ENCODE results near the gene G6PC3.
"Not testable (repeated sequence)": the region's sequence is repeated elsewhere in the genome, so short reads cannot be mapped to it uniquely, and the experiment has no call there.

Gene G6PC3

DNA sequence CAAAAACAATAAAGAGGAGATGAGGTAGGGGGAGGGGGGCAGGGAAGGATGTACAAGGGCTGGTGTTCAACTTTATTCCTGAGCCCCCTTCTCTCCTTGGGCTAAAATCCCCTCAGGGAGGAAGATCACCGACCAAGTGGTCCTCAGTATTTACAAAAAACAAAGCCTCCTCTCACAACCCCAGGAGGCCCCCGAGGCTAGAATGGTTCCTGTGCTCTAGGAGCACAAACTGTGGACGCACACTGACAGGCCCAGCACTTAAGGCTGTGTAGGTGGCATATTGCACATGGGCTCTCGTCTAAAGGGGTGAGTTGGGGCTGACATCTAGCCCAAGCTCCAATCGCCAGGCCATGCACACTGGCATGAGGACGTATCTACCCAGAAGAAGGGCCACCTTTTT lies 31.3 kb downstream of the G6PC3 start:
- H3K4me1 ChIP-seq (ENCODE audit: control insufficient read depth, low read depth, low read length); H3K27ac ChIP-seq (ENCODE audit: low read length): not testable (repeated sequence)

DNA sequence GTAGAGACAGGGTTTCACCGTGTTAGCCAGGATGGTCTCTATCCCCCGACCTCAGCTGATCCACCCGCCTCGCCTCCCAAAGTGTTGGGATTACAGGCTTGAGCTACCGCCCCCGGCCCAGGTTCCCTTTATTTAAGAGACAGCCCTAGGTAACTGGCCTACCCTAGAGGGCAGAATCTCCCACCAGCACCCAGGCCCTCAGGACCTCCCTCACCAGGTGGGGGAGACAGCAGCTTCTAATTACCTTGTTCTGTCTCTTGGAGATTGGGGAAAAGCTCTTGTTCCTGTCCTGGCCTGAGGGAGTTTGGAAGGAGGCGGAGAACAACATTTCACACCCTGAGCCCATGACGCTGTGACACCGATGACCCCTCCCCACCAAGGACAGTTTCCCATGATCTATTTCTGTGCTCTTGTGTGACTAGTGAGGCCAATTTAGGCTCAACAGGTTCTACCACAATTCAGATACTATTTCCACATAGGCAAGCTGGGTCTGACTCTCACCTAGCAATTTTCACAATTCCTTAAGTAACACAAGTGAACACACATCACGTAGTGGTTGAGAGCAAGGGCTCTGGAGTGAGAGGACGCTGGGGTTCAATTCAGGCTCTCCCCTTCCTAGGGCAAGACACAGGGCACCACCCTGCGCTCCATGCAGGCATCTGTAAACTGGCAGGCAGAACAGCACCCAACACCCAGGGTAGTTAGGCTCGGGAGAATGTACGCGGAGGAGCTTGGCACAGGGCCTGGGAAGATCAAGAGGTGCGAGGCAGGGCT lies 32.5 kb downstream of the G6PC3 start:
- Histone ChIP-seq H3K27ac (ENCODE audit: low read length) (no peak overlapping the region), H3K9ac (ENCODE audit: low read length) (no peak overlapping the region), H3K4me3 (ENCODE audit: low read length) (no peak overlapping the region), H3K4me1 (ENCODE audit: control insufficient read depth, low read depth, low read length) (peaks cover 4% of the 10 kb centered on the region), H3K9me3 (ENCODE audit: control insufficient read depth, low read depth, low read length) (no peaks in the 10 kb centered on the region), H3K36me3 (ENCODE audit: control insufficient read depth, low read depth, low read length) (no peaks in the 10 kb centered on the region), H3K27me3 (ENCODE audit: control insufficient read depth, insufficient read depth, low read length) (no peaks in the 10 kb centered on the region)

More for the DNA sequence above, 31.3 kb downstream of the G6PC3 start:
- not testable (repeated sequence) for H3K36me3 ChIP-seq (ENCODE audit: control insufficient read depth, low read depth, low read length); H3K4me3 ChIP-seq (ENCODE audit: low read length); H3K9me3 ChIP-seq (ENCODE audit: control insufficient read depth, low read depth, low read length); H3K9ac ChIP-seq (ENCODE audit: low read length); H3K27me3 ChIP-seq (ENCODE audit: control insufficient read depth, insufficient read depth, low read length)

DNA sequence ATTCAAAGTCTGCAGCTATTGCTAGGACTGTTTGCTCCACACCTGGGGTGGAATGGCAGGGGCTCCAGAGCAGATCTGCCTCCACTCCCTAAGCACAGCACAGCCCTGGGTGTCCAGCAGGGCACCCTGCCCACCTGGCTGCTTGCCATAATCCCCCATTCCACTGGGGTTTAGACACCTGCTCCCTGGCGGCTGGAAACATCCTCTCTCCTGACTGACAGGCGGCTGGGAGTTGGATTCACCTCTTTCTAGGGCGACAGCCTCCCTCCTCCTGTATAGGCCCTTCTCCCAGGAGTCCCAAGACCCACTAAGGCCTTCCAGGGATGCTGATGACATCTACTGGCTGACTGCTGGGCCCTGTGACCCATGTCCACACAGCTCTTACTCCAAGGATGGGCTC lies 34.9 kb downstream of the G6PC3 start:
- Histone ChIP-seq H3K4me1 (ENCODE audit: control insufficient read depth, low read depth, low read length) (peaks cover 6% of the 10 kb centered on the region), H3K9ac (ENCODE audit: low read length) (no peak overlapping the region), H3K27me3 (ENCODE audit: control insufficient read depth, insufficient read depth, low read length) (no peaks in the 10 kb centered on the region), H3K27ac (ENCODE audit: low read length) (no peak overlapping the region), H3K4me3 (ENCODE audit: low read length) (no peak overlapping the region), H3K36me3 (ENCODE audit: control insufficient read depth, low read depth, low read length) (no peaks in the 10 kb centered on the region), H3K9me3 (ENCODE audit: control insufficient read depth, low read depth, low read length) (no peaks in the 10 kb centered on the region)

DNA sequence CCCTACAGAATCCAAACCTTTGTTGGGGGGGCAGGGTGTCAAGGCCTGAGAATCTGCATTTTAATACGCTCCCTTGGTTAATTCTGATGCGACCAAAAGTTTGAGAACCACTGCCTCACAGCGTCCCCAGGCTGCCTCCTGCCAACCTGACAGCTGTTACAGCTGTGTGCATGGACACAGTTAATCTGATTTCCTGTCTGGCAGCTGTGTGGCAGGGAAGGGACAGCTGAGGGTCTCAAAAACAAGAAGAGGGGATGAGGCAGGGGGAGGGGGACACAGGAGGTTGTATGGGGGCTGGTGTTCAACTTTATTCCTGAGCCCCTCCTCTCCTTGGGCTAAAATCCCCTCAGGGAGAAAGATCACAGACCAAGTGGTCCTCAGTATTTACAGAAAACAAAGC lies 35.4 kb downstream of the G6PC3 start:
- H3K4me1 ChIP-seq (ENCODE audit: control insufficient read depth, low read depth, low read length) = peaks cover 9% of the 10 kb centered on the region
- H3K27me3 ChIP-seq (ENCODE audit: control insufficient read depth, insufficient read depth, low read length) = no peaks in the 10 kb centered on the region
- no peaks in the 10 kb centered on the region for H3K36me3 ChIP-seq (ENCODE audit: control insufficient read depth, low read depth, low read length)
- no peak overlapping the region for H3K27ac ChIP-seq (ENCODE audit: low read length)
- H3K4me3 ChIP-seq (ENCODE audit: low read length) = no peak overlapping the region
- no peak overlapping the region for H3K9ac ChIP-seq (ENCODE audit: low read length)
- no peaks in the 10 kb centered on the region for H3K9me3 ChIP-seq (ENCODE audit: control insufficient read depth, low read depth, low read length)

DNA sequence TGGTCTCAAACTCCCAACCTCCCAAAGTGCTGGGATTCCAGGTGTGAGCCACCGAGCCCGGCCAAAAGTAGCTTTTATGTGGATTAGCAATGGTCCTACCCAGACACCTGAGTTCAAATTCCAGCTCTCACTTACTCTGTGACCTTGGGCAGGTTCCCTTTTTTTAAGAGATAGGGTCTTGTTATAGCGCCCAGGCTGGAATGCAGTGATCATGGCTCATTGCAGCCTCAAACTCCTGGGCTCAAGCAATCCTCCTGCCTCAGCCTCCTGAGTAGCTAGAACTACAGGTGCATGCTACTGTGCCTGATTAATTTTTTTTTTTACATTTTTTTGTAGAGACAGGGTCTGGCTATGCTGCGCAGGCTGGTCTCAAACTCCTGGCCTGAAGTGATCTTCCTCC lies 36.3 kb downstream of the G6PC3 start:
- Histone ChIP-seq H3K27ac (ENCODE audit: low read length) (no peak overlapping the region), H3K36me3 (ENCODE audit: control insufficient read depth, low read depth, low read length) (no peaks in the 10 kb centered on the region), H3K9ac (ENCODE audit: low read length) (no peak overlapping the region), H3K4me1 (ENCODE audit: control insufficient read depth, low read depth, low read length) (peaks cover 14% of the 10 kb centered on the region), H3K27me3 (ENCODE audit: control insufficient read depth, insufficient read depth, low read length) (no peaks in the 10 kb centered on the region), H3K4me3 (ENCODE audit: low read length) (no peak overlapping the region), H3K9me3 (ENCODE audit: control insufficient read depth, low read depth, low read length) (no peaks in the 10 kb centered on the region)

DNA sequence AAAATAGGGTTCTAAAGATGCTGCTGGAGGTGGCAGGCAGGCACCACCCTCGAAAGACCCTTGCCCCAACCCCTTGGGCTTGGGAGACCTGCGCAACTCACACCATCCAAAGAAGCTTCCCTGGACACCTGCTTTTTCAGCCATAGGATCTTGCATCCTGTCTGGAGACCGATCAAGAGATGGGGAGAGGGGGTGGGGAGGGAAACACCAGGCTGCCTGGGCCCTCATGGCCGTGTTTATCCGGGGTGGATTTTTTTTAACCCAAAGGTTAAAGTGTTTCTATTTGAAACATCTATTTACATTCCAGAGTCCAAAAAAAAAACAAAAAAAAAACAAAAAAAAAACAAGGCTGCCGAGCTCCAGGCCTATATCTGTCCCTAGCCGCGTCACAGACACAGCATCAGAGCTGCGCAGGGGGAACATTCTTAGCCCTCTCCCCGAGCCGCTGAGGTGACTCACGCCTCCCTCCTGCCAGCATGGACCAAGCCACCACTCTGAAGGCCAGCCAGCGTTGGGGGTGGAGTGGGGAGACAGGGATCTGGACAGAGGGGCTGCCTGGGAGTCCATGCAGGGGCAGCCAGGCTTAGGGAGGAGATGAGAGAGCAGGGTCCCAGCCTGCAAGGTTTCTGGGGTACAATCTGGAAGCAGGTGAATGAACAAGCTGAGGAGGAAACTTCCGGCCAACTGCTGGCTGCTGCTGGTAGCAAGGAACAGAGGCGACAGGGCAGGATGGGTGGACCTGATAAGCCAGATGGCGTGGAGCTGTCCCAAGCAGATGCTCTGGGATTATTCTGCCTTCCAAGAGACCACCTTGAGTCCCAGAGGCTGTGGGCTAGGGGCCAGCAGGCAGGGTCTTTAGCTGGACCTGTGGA lies 38.1 kb downstream of the G6PC3 start:
- Histone ChIP-seq H3K27ac (ENCODE audit: low read length) (no peak overlapping the region), H3K4me1 (ENCODE audit: control insufficient read depth, low read depth, low read length) (peaks cover 12% of the 10 kb centered on the region), H3K9ac (ENCODE audit: low read length) (no peak overlapping the region), H3K4me3 (ENCODE audit: low read length) (no peak overlapping the region), H3K9me3 (ENCODE audit: control insufficient read depth, low read depth, low read length) (no peaks in the 10 kb centered on the region), H3K27me3 (ENCODE audit: control insufficient read depth, insufficient read depth, low read length) (no peaks in the 10 kb centered on the region), H3K36me3 (ENCODE audit: control insufficient read depth, low read depth, low read length) (no peaks in the 10 kb centered on the region)

DNA sequence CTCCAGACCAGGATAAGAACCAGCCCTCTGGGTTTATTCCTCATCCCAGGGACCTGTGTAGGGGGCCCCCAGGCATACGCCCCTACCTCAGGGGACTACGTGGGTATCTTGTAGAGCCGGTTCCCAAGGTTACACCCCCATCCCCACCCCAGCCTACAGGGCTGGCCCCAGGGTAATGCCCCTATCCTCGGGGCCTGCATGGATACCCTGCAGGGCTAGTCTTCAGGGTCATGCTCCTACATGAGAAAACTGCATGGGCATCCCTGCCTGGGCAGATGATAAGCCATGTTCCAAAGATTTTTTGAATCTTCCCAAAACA lies 38.7 kb downstream of the G6PC3 start:
- Histone ChIP-seq H3K27me3 (ENCODE audit: control insufficient read depth, insufficient read depth, low read length) (no peaks in the 10 kb centered on the region), H3K4me1 (ENCODE audit: control insufficient read depth, low read depth, low read length) (peaks cover 12% of the 10 kb centered on the region), H3K27ac (ENCODE audit: low read length) (no peak overlapping the region), H3K36me3 (ENCODE audit: control insufficient read depth, low read depth, low read length) (no peaks in the 10 kb centered on the region), H3K9ac (ENCODE audit: low read length) (no peak overlapping the region), H3K4me3 (ENCODE audit: low read length) (no peak overlapping the region), H3K9me3 (ENCODE audit: control insufficient read depth, low read depth, low read length) (no peaks in the 10 kb centered on the region)

DNA sequence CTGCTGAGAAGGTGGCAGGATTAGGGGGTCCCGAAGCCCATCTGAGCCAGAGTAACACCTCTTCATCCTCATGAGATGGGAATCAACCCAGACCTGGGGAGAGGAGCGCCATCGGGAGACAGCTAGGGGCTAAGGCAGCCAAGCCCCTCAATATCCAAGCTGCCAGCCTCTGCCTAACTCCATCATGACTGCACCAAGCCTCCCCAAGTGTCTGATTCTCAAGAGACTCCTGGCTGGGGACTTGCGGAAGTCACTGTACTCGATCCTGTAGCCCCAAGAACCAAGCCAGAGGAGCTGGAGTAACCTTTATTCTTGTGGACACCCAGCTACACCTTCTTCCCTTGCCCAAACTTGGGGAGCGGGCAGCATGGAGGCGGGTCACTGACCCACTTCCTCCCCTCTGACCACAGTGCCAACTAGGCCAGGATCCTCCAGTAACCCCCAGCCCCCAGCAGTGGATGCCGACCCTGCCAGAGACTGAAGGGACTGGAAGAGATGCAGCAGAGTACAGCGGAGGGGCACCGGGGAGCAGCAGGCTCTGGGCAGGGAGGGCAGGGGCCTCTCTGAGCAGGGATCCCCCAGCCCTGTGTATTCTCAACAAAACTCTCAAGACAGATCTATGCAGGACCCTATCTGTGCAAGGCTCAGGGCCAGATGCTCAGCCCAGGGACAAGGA lies 39.6 kb downstream of the G6PC3 start:
- Histone ChIP-seq H3K9me3 (ENCODE audit: control insufficient read depth, low read depth, low read length) (no peaks in the 10 kb centered on the region), H3K9ac (ENCODE audit: low read length) (no peak overlapping the region), H3K27me3 (ENCODE audit: control insufficient read depth, insufficient read depth, low read length) (no peaks in the 10 kb centered on the region), H3K36me3 (ENCODE audit: control insufficient read depth, low read depth, low read length) (no peaks in the 10 kb centered on the region), H3K4me3 (ENCODE audit: low read length) (no peak overlapping the region), H3K27ac (ENCODE audit: low read length) (no peak overlapping the region), H3K4me1 (ENCODE audit: control insufficient read depth, low read depth, low read length) (peaks cover 12% of the 10 kb centered on the region)

DNA sequence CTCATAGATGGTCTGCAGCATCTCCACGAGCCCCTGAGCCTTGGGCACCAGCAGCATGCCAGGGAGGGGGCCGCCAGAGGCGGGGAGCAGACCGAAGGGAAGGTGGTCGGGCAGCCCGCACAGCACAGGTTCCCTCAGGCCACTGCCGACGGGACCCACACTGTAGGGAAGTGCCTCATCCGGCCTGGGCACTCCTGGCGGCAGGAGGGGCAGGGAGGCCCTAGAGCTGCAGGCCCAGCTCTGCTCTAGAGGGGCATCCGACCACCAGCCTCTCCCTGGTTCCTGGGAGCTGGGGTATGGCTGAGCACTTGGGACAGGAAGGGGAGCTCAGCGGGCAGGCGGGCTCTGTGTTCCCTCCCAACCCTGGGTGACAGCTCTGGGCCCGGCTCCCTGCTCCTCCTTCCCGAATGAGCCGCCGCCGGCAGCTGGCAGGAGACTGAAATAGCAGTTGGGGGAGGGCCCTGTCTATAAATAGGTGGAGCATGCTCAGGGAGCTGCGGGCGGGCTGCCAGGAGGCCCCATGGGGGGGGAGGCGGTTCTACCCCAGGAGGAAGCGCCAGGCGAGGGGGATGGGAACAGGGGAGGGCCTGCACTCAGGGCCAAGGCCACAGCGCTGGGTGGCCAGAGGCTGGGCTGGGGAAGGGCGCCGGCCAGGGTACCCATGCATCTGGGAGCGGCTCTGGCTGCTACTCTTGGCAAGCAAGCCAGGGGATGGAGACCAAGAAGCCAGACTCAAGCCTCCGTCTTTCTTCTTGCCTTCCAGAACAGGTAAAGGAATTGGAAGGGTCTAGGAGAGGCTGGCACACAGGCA lies 40.5 kb downstream of the G6PC3 start:
- H3K4me3 ChIP-seq (ENCODE audit: low read length) = peak overlapping the region; percentile 42
- no peaks in the 10 kb centered on the region for H3K36me3 ChIP-seq (ENCODE audit: control insufficient read depth, low read depth, low read length)
- H3K9me3 ChIP-seq (ENCODE audit: control insufficient read depth, low read depth, low read length) = no peaks in the 10 kb centered on the region
- no peak overlapping the region for H3K9ac ChIP-seq (ENCODE audit: low read length)
- peaks cover 12% of the 10 kb centered on the region for H3K4me1 ChIP-seq (ENCODE audit: control insufficient read depth, low read depth, low read length)
- H3K27me3 ChIP-seq (ENCODE audit: control insufficient read depth, insufficient read depth, low read length) = no peaks in the 10 kb centered on the region
- no peak overlapping the region for H3K27ac ChIP-seq (ENCODE audit: low read length)

DNA sequence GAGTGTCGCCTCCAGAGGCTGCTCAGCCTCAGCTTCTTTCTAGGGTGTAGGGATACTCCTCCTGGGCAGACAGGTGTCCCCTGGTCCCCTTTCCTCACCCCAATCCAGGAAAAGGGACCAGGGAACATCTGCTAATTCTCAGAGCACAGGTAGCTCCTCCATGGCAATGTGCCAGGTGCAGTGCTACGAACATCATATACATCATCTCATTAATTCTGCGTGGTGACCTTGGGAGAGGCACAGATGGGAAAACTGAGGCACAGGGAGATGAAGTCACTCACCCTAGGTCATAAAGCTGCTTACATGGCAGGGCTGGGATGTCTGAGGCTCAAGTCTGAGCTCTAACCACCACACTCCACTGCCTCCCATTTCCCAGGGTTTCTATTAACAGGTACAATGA lies 41.2 kb downstream of the G6PC3 start:
- H3K36me3 ChIP-seq (ENCODE audit: control insufficient read depth, low read depth, low read length) = no peaks in the 10 kb centered on the region
- H3K4me3 ChIP-seq (ENCODE audit: low read length) = peak overlapping the region; percentile 42
- no peaks in the 10 kb centered on the region for H3K9me3 ChIP-seq (ENCODE audit: control insufficient read depth, low read depth, low read length)
- H3K27ac ChIP-seq (ENCODE audit: low read length) = no peak overlapping the region
- no peak overlapping the region for H3K9ac ChIP-seq (ENCODE audit: low read length)
- H3K27me3 ChIP-seq (ENCODE audit: control insufficient read depth, insufficient read depth, low read length) = no peaks in the 10 kb centered on the region
- H3K4me1 ChIP-seq (ENCODE audit: control insufficient read depth, low read depth, low read length) = peaks cover 12% of the 10 kb centered on the region
